A673 (cell line): ENCODE data around the gene HNRNPA2B1.

Source experiments
- EZH2 ChIP-seq: fragments of 200-600 bp; sonication (generic); IDR thresholded peaks from 2 replicates; pipeline ENCODE4 v1.6.1; 2017; ENCODE audit warnings: borderline replicate concordance, low read depth, mild to moderate bottlenecking, mixed read lengths, antibody characterized with exemption, low read length; ENCODE audit not compliant: poor library complexity, severe bottlenecking
- TF ChIP-seq, protein P1 (sequence below): fragments of 300-800, 200-600 bp; sonication (generic); conservative IDR thresholded peaks from 2 replicates; pipeline ENCODE4 v1.5.1; 2017; ENCODE audit warnings: low read depth, mild to moderate bottlenecking, antibody characterized with exemption, low read length, moderate library complexity, mixed read lengths

DNA sequence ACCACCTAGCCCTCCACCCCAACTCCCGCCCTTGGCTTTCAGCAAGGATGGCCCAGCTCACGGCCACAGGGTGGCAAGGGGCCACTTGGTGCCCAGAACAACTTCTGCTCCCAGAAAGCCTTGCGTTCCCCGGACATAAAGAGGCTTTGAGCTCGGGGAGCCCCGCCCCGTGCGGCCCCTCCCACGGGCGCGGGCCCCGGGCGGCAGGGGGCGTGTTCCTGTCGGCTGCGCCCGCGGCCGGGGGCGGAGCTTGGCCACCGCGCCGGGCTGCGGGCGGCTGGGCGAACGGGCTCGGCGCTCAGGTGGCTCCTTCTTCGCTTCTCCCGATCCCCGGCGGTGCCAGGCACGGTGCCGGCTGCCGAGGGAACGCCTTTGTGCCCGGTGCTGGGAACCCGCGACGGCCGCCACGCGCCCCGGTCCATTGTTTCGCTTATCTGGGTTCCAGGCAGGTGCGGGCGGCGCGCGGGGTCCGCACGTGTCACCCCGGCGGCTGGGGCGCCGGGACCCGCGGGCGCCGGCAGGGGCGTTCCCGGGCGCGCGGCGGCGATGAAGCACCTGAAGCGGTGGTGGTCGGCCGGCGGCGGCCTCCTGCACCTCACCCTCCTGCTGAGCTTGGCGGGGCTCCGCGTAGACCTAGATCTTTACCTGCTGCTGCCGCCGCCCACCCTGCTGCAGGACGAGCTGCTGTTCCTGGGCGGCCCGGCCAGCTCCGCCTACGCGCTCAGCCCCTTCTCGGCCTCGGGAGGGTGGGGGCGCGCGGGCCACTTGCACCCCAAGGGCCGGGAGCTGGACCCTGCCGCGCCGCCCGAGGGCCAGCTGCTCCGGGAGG is 48.4 kb downstream of the HNRNPA2B1 start, which contains the start of gene NFE2L3:
- TF ChIP-seq, protein P1, sequence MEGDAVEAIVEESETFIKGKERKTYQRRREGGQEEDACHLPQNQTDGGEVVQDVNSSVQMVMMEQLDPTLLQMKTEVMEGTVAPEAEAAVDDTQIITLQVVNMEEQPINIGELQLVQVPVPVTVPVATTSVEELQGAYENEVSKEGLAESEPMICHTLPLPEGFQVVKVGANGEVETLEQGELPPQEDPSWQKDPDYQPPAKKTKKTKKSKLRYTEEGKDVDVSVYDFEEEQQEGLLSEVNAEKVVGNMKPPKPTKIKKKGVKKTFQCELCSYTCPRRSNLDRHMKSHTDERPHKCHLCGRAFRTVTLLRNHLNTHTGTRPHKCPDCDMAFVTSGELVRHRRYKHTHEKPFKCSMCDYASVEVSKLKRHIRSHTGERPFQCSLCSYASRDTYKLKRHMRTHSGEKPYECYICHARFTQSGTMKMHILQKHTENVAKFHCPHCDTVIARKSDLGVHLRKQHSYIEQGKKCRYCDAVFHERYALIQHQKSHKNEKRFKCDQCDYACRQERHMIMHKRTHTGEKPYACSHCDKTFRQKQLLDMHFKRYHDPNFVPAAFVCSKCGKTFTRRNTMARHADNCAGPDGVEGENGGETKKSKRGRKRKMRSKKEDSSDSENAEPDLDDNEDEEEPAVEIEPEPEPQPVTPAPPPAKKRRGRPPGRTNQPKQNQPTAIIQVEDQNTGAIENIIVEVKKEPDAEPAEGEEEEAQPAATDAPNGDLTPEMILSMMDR, result no peak
- TF ChIP-seq EZH2, result no peak
